CD4-positive, alpha-beta T cell treated with Interleukin-17A for 1 hour (primary cell): ENCODE measurements around the gene EIF1AD.
"Not testable (repeated sequence)": the region's sequence is repeated elsewhere in the genome, so short reads cannot be mapped to it uniquely, and the experiment has no call there.

Experiments
- DNase-seq: peaks from one replicate; pipeline ENCODE4 v3.0.0-alpha.2; 2020

EIF1AD gene

DNA sequence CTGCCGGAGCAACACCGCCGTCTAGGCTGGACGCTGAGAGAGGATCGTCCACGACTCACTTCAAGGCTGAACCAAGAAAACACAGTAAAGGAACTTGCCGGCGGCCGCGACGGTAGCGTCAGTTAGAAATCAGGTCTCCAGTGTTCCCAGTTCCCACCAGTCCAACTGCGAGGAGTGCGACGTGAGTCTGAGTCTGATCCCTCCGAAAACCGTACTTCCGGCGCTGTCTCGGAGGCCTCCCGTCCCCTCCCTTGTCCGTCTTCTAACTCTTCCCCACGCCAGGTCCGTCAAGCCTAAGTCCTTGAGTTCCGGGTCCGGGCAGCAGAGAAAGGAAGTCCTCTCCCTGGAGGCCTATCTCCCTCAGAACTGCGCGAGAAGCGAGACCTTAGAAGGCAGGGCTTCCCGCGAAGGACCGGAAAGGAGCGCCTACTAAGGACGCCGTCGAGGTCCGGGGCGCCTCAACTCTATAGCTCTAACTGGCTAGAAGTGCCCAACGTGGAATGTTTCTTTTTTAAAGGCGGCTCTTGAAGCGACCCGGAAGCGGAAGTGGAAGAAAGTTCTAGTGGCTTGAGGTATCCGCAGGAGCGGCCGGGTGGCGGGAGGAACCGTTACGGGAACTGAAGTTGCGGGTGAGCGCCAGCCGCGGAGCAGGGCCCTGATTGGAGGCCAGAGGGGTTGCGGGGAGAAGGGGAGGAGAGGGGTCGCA is at the start of gene EIF1AD, which contains the start of gene BANF1:
TSS of gene EIF1AD (minus strand) at position 216 of the 706 bp plus-strand sequence. CDS start 1,768 bp downstream, outside the sequence.
TSS of gene BANF1 (plus strand) at position 562 of the 706 bp plus-strand sequence. CDS start 748 bp downstream, outside the sequence.
- DNase-seq: peak; percentile 97

- no peak for DNase-seq
Observed at GRCh38 chr11:66051371-66051765, 49.4 kb upstream of the EIF1AD start.

DNA sequence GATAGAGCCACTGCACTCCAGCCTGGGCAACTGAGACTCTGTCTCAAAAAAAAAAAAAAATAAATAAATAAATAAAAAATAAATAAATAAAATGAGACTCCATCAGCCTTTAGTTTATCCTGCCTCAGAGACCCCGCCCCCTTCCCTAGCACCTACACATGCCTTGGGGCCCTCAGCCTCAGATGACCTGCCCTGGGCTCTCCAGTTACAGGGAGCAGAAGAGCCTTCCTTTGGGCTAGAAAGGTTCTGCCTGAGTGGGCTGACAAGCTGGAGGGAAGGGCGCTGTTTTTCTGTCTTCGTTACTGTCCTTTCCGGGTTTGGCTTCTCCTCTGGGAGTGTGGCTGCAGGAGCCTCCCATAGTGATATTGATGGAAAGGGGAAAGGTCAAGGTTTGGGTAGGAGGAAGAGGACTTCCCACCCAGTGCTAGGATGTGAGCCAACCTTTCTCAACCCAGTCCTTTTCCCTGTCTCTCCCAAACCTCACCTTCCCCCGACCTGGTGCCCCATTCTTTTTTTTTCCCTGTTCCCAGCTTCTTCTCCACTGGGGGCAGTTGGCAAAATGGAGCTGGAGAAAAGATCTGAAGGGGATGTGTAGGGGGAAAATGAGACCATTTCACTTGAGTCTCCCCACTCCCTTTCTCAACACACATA is 48.7 kb upstream of the EIF1AD start:
- no peak for DNase-seq

GRCh38 chr11:66048547-66049323 is 46.8 kb upstream of the EIF1AD start, which contains the start of gene GAL3ST3:
GAL3ST3 (minus strand) TSS chr11:66049161; CDS start chr11:66045415, 3,746 bp downstream.
- no peak for DNase-seq

DNA sequence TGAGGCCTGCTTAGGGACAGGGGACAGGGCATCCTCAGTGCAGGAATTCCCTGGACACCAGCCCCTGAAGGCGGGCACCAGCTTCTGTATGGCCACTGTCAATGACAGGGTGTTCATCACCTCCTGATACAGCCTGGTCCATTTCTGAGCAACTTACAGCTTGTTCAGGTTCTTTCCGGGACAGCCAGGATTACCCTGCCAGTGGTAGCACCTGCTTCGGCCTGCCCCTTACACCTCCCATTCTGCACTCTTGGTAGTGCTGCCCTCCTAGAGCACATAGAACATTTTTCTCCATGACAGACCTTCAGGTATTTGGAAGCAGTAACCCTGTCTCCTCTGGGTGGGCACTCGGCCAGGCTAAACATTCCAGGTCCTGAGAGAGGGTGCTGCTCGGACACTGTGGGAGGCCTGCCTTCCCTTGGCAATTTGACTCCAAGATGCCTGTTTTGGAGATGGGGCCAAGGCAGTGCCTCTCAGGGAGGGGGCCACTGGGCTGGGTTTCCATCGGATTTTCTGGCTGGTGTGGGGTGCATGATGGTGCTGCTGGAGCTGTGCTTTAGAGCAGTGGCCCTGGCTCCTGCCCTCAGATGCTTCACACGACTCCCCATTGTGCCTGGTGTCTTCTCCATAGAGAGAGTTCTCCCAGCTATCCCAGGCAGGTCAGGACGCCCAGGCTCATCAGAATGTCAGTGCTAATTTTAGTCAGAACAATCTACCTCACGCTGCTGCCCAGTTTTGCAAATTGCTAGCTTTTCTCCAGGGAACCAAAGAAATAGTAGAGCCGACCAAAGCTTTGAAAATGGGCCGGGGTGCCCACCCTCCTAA is 45.8 kb upstream of the EIF1AD start:
- DNase-seq: no peak

DNA sequence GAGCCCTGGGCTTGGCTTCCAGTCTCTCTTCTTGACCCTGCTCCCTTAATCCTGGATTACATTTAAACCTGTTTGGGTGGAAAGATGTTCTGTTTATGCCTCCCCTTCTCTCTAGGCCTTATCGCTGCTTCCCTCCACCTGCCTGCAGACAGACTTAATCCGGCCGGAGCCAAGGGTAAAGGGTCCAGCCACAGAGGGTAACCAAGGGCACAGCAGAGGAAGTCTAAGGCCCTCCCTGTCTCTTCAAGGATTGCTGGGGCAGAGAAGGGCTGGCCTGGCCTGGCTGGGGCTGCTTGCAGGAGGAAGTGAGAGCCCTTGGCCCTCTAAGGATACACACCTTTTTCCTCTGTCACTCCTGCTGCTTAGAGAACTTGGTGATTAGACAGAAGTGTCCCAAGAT is 44.9 kb upstream of the EIF1AD start:
- DNase-seq: no peak

GRCh38 chr11:66045177-66045639 is 43.3 kb upstream of the EIF1AD start:
- DNase-seq: peak; percentile 86

GRCh38 chr11:66044757-66045156 is 42.8 kb upstream of the EIF1AD start:
- DNase-seq: no peak

GRCh38 chr11:66042996-66043906 is 41.3 kb upstream of the EIF1AD start:
- DNase-seq: no peak

- no peak for DNase-seq
Observed at GRCh38 chr11:66042227-66042995, 40.5 kb upstream of the EIF1AD start.

GRCh38 chr11:66039765-66040164 is 37.8 kb upstream of the EIF1AD start:
- DNase-seq: no peak

- no peak for DNase-seq
Observed at GRCh38 chr11:66037327-66037726, 35.4 kb upstream of the EIF1AD start.

GRCh38 chr11:66036334-66036710 is 34.4 kb upstream of the EIF1AD start:
- DNase-seq: no peak

GRCh38 chr11:66035653-66036333 is 33.8 kb upstream of the EIF1AD start:
- DNase-seq: no peak

- no peak for DNase-seq
Observed at GRCh38 chr11:66032957-66033735, 31.2 kb upstream of the EIF1AD start.

DNA sequence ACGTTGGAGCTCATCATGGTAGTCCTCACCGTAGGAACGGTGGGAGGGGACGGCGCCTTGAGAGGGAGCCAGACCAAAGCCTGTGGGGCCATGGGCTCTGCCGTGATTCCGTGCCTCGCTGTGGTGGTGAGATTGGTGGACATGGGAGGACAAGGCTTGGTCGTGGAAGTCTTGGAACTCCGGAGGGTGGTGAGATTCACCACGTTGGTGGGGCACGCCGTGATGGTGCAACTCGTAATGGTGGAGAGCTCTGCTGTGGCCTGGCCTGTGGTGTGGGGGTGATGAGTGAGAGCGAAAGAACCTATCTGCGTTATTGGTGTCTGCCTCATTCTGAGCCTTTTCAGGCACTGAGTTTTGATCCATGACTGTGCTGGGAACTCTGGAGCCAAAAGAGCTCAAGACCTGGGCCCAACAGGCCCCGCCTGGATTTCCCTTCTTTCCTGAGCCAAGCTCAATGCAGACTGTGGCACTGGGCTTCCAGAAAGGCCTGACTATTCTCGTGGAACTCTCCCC is 24.1 kb upstream of the EIF1AD start, which contains the start of gene CATSPER1:
TSS of gene CATSPER1 (minus strand) at position 463 of the 513 bp plus-strand sequence. CDS start at position 363, 100 bp downstream.
- no peak for DNase-seq

GRCh38 chr11:66023186-66023440 is 21.2 kb upstream of the EIF1AD start:
- not testable (repeated sequence) for DNase-seq

GRCh38 chr11:66022401-66023185 is 20.6 kb upstream of the EIF1AD start:
- DNase-seq: peak; percentile 75
